C4-2B (cell line): ENCODE measurements around the gene ADAM19.

Experiments
- ZFX ChIP-seq: fragments of 450-650 bp; IDR thresholded peaks from 2 replicates; pipeline ENCODE4 v1.6.1; 2017
- TF ChIP-seq, protein P1 (sequence below): fragments of 450-650 bp; conservative IDR thresholded peaks from 2 replicates; pipeline ENCODE4 v1.5.1; 2017; ENCODE audit warnings: mild to moderate bottlenecking

DNA sequence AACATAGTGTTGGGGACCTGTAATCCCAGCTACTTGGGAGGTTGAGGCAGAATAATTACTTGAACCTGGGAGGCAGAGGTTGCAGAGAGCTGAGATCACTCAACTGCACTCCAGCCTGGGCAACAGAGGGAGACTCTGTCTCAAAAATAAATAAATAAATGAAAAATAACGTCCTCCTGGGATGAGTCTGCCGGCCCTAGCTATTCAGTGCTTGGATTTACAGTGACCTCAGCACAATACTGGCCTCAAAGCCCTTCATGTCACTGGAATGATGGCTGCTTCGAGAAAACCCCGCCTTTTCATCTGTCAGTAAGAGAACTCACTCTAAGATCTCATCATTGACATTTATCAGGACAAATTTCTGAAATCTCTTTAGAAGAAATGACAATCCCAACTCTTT, 41.2 kb upstream of the ADAM19 start:
- TF ChIP-seq, protein P1, sequence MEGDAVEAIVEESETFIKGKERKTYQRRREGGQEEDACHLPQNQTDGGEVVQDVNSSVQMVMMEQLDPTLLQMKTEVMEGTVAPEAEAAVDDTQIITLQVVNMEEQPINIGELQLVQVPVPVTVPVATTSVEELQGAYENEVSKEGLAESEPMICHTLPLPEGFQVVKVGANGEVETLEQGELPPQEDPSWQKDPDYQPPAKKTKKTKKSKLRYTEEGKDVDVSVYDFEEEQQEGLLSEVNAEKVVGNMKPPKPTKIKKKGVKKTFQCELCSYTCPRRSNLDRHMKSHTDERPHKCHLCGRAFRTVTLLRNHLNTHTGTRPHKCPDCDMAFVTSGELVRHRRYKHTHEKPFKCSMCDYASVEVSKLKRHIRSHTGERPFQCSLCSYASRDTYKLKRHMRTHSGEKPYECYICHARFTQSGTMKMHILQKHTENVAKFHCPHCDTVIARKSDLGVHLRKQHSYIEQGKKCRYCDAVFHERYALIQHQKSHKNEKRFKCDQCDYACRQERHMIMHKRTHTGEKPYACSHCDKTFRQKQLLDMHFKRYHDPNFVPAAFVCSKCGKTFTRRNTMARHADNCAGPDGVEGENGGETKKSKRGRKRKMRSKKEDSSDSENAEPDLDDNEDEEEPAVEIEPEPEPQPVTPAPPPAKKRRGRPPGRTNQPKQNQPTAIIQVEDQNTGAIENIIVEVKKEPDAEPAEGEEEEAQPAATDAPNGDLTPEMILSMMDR, result no peak
- TF ChIP-seq ZFX, result no peak
